ENCODE data around the gene GPER1.

- TF ChIP-seq CTCF (IDR thresholded peaks at IDR 0.05 in 2 of 3, conservative IDR thresholded peaks at IDR 0.05 in 1 of 3; ENCODE audit: borderline replicate concordance in 1 of 3, insufficient read depth in 1 of 3, low read depth in 2 of 3, low read length in 2 of 3) = no peak
- TF ChIP-seq, protein P1, sequence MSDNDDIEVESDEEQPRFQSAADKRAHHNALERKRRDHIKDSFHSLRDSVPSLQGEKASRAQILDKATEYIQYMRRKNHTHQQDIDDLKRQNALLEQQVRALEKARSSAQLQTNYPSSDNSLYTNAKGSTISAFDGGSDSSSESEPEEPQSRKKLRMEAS (IDR thresholded peaks at IDR 0.05) = no peak
- no peak for TF ChIP-seq POLR2A (IDR thresholded peaks at IDR 0.05; ENCODE audit: borderline replicate concordance, extremely low read depth, insufficient read depth, insufficient read length)
- no peak for TF ChIP-seq POLR2AphosphoS5 (IDR thresholded peaks at IDR 0.05; ENCODE audit: low read depth, low read length)
- no peak for TF ChIP-seq YY1 (IDR thresholded peaks at IDR 0.05; ENCODE audit: extremely low read depth, insufficient replicate concordance, low read depth, low read length)
- TF ChIP-seq REST (IDR thresholded peaks at IDR 0.05; ENCODE audit: low read depth) = no peak
- no peak for TF ChIP-seq CEBPB (IDR thresholded peaks at IDR 0.05; ENCODE audit: low read depth)
- TF ChIP-seq SIN3A (IDR thresholded peaks at IDR 0.05; ENCODE audit: low read depth) = no peak
- no peak for TF ChIP-seq EZH2phosphoT487 (IDR thresholded peaks at IDR 0.05; ENCODE audit: borderline replicate concordance)
These were observed 34.0 kb upstream of the GPER1 start for GRCh38 chr7:1053816-1054370.
